A549 treated with RU486 at 1 μM for 4 hours (cell line): ENCODE measurements around the gene TRIM47. TPM values are rescaled to one million over a fixed set of nuclear protein-coding genes. Genes with fewer than 3 reads are reported as not detected.

Source experiments
- total RNA-seq: library from RNA; stranded (reverse); fragments of 200-300 nt; extraction: Qiagen RNA extraction; gene quantifications from 5 replicates; pipeline ENCODE4 v1.2.3, GENCODE V29; 2022; ENCODE audit warnings: low read depth

The TRIM47 gene, protein sequence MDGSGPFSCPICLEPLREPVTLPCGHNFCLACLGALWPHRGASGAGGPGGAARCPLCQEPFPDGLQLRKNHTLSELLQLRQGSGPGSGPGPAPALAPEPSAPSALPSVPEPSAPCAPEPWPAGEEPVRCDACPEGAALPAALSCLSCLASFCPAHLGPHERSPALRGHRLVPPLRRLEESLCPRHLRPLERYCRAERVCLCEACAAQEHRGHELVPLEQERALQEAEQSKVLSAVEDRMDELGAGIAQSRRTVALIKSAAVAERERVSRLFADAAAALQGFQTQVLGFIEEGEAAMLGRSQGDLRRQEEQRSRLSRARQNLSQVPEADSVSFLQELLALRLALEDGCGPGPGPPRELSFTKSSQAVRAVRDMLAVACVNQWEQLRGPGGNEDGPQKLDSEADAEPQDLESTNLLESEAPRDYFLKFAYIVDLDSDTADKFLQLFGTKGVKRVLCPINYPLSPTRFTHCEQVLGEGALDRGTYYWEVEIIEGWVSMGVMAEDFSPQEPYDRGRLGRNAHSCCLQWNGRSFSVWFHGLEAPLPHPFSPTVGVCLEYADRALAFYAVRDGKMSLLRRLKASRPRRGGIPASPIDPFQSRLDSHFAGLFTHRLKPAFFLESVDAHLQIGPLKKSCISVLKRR
- 108 to 201 TPM (median 148 TPM) in 5 replicates for total RNA-seq

DNA sequence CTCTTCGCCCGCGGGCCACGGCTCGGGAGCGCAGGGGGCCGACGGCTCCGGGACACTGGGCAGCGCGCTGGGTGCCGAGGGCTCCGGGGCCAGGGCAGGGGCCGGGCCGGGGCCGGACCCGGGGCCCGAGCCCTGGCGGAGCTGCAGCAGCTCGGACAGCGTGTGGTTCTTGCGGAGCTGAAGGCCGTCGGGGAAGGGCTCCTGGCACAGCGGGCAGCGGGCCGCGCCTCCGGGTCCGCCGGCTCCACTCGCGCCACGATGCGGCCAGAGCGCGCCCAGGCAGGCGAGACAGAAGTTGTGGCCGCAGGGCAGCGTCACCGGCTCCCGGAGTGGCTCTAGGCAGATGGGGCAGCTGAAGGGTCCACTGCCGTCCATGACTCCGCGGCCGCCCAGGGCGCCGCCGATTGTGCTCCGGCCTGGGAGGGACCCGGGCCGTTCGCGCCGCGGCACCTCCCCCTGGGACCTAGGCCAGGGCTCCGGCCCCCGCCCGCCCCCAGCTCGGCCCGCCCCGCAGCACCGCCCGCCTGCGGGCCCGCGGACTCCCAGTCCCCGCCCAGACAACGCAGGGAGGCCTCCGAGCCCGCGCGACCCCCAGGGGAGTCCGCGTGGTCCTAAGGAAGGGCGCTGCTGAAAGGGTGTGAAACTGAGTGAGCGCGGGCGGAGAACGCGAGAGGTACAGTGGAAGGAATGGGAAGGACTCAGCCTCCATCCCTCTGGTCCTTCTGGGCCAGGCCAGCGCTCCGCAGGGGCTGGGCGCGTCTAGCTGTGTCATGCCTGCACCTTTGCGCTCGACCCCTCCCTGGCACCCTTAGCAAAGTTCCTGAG lies at the start of gene TRIM47:
Gene TRIM47 (minus strand): TSS at position 408 of the 825 bp plus-strand sequence. CDS start 33 bp downstream, at position 375.

DNA sequence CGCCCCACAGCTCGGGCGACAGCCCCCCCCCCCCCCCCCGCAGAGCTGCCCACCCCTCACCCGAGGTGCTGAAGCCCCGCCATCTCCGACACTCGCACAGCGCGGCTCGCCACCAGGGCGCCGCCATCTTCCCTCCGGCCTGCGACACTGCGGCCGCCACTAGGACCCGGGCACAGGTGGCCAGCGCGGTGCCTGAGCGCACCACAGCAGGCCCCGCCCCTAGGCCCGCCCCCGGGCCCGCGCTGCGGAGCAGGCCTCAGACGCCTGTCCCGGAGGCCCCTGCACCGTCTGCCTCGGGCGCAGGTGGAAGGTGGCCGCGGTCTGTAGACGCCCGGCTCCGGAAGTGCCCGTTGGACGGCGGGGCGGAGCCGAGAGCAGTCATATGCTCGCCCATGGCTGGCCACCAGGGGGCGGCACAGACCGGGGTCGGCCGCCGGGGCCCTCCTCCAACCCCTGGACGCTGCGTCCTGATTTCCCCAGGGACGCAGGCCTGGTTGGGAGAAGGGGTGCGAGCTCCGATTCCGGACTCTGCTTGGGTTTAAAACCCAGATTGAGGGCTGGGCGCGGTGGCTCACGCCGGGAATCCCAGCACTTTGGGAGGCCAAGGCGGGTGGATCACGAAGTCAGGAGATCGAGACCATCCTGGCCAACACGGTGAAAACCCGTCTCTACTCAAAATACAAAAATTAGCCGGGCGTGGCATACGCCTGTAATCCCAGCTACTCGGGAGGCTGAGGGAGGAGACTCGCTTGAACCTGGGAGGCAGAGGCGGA lies 26.6 kb upstream of the TRIM47 start, which contains the start of gene MRPL38:
Gene MRPL38 (minus strand): TSS at position 136 of the 773 bp plus-strand sequence. CDS start 9 bp downstream, at position 127.

DNA sequence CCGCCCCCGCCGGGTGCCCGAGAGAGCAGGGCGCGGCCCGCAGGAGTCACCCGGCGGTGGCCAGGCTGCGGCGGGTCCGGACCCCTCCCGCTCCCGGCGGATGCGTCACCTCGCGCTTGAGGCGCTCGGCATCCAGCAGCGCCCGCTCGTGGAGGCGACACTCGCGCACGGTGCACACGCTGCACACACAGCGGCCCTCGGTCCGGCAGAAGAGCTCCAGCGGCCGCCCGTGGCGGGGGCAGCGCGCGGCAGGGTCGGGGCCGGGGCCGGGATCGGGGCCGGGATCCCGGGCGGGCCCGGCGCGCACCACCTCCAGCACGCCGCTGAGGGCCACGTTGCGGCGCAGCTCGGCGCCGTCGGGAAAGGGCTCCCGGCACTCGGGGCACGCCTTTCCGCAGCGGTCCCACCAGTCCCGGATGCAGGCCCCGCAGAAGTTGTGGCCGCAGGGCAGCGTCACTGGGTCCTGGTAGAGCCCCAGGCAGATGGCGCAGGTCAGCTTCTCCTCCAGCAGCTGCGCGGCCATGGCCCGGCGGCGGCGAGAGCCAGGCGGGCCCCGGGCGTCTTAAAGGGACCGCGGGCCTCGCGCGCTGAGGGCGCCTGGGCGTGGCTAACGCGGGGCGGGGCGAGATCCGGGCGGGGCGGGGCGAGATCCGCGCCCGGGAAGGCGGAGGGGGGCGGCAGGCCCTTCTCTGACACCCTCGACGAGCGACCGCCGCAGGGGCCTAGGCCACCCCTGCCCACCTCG lies 18.2 kb upstream of the TRIM47 start, which contains the start of gene TRIM65:
Gene TRIM65 (minus strand): TSS at position 537 of the 745 bp plus-strand sequence. CDS start 14 bp downstream, at position 523.

DNA sequence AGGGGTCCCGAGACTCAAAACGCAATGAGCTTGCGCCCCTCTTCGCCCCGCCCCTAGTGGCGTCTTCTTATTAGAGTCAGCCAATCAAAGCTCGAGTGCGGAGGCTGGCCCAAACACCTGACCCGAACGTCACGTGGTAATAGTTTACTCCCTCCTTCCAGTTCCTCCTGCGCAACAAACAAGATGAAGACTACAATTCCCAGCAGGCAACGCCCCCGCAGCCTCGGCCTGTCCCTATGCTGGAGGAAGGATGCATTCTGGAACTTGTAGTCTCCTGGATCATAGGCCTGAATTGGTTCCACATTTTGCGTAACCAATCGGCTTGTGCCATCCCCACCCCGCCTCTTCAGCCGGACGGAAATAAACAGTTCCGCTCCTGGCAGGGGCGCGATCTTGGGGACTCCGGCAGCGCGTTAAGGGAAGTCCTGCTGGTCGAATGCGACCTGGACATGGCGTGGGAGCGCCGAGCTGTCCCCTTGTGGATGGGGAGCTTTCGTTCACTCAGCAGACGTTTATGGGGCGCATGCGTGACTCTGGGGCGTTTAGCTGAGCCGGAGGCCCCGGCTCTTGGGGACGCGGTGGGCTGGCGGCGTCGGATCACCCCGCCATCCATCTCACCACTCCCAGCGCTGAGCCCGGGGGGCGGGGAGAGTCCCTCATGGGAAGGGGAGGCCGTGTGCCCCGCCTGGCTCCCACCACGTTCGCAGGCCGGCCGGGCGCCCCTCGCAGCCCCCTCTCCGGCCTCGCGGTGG lies 22.9 kb downstream of the TRIM47 start, which contains the start of gene WBP2:
Gene WBP2 (minus strand): TSS at position 26 of the 752 bp plus-strand sequence. CDS start 38 bp downstream, outside the sequence.

DNA sequence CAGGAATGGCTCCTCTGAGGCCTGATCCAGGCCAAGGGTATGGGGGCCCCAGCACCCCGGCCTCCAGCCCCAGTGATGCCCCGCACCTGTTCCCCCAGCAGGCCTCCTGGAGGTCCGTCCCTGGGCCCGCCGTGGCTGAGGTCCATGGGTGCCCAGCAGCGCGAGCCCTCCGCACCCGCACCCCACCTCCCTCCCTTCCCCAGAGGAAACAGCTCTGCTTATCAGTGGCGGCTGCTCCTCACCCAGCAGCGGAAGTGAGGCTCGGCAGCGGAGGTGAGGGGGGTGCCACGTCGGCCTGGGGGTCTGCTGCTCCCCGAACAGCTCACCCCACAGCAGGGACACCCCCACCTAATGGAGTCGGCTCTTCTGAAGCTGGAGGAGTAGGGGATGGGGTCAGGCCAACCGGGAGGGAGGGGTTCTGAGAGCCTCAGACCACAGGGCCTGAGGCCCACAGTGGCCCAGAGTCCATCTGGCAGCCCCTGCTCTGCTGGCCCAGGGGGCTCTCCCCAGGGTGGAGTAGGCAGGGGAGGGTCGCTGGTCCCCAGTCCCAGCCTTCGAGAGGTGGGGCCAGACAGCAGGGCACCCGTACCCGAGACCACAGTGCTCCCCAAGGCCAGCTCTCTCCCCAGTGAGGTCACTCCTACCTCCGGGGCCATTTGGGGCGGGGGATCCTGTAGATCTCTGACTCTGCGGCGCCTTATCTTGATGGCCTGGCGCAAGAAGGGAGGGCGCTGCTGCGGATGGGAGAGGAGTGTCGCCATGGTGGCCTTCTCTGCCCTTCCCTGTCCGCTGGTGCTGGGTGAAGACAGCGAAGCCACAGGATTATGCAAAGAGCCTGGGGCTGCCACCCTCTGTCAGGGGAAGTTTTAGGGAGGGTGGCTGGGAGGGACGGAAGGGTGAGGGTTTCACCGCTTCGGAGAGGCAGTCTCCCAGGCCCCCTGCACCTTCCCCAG lies 34.5 kb downstream of the TRIM47 start, which contains the start of gene UNC13D:
Gene UNC13D (minus strand): TSS at position 828 of the 953 bp plus-strand sequence. CDS start 67 bp downstream, at position 761.

Other genes starting within 250 kb of the TRIM47 start
- 0.32 to 2.4 TPM (median 0.59 TPM) in 5 replicates for gene SMIM5, start 245.1 kb downstream of the TRIM47 start, total RNA-seq
- 16.6 to 26.3 TPM (median 25.0 TPM) in 5 replicates for gene RECQL5, start 211.4 kb downstream of the TRIM47 start, total RNA-seq
- gene SAP30BP, start 211.2 kb downstream of the TRIM47 start, total RNA-seq, result 103 to 124 TPM (median 110 TPM) in 5 replicates
- 40.8 to 63.1 TPM (median 55.6 TPM) in 5 replicates for gene ITGB4, start 157.1 kb downstream of the TRIM47 start, total RNA-seq
- gene GALK1, start 113.4 kb downstream of the TRIM47 start, total RNA-seq, result 46.3 to 75.9 TPM (median 65.6 TPM) in 5 replicates
- 22.5 to 32.7 TPM (median 31.2 TPM) in 5 replicates for gene UNK, start 93.8 kb downstream of the TRIM47 start, total RNA-seq
- gene UNC13D, start 34.2 kb downstream of the TRIM47 start, total RNA-seq, result 3.5 to 4.4 TPM (median 3.9 TPM) in 5 replicates
- gene WBP2, start 23.2 kb downstream of the TRIM47 start, total RNA-seq, result 88.0 to 99.5 TPM (median 93.9 TPM) in 5 replicates
- gene TRIM65, start 18.4 kb upstream of the TRIM47 start, total RNA-seq, result 29.4 to 42.9 TPM (median 34.9 TPM) in 5 replicates
- gene MRPL38, start 26.3 kb upstream of the TRIM47 start, total RNA-seq, result 95.6 to 147 TPM (median 115 TPM) in 5 replicates
- gene FBF1, start 62.5 kb upstream of the TRIM47 start, total RNA-seq, result 5.4 to 9.8 TPM (median 7.7 TPM) in 5 replicates
- gene ACOX1, start 100.6 kb upstream of the TRIM47 start, total RNA-seq, result 14.9 to 20.3 TPM (median 16.5 TPM) in 5 replicates
- 20.8 to 26.6 TPM (median 24.1 TPM) in 5 replicates for gene TEN1, start 100.7 kb upstream of the TRIM47 start, total RNA-seq
- 3.7 to 5.7 TPM (median 4.5 TPM) in 5 replicates for gene CDK3, start 122.3 kb upstream of the TRIM47 start, total RNA-seq
- gene EVPL, start 148.7 kb upstream of the TRIM47 start, total RNA-seq, result 11.3 to 17.7 TPM (median 16.7 TPM) in 5 replicates
- gene SRP68, start 193.9 kb upstream of the TRIM47 start, total RNA-seq, result 80.0 to 91.6 TPM (median 81.8 TPM) in 5 replicates
- gene GALR2, start 196.2 kb upstream of the TRIM47 start, total RNA-seq, result 0.87 to 1.8 TPM (median 1.4 TPM) in 5 replicates
- 0.07 to 0.51 TPM (median 0.27 TPM) in 5 replicates for gene ZACN, start 200.6 kb upstream of the TRIM47 start, total RNA-seq
- 52.2 to 67.3 TPM (median 65.2 TPM) in 5 replicates for gene EXOC7, start 225.2 kb upstream of the TRIM47 start, total RNA-seq